Tibial artery (tissue), 4 donors: ENCODE results near the gene TRAIP.

Experiments
- DNase-seq, 2 donors: peaks; one replicate each; pipeline ENCODE4 v3.0.0-alpha.2; 2019
- H3K27ac ChIP-seq, 2 donors: fragments of 200-600 bp; sonication (generic) in 1 of 2; 1 replicate in 1 of 2; 2 replicates in 1 of 2; pipeline ENCODE4 v1.5.1; 2018 to 2019; ENCODE audit warnings: mild to moderate bottlenecking in 1 of 2
- H3K27me3 ChIP-seq, 2 donors: fragments of 200-600 bp; sonication (generic) in 1 of 2; one replicate each; pipeline versions ENCODE4 v1.5.1 to v1.6.0; 2016 to 2019
- H3K36me3 ChIP-seq, 3 donors: fragments of 200-600 bp; sonication (generic) in 2 of 3; one replicate each; pipeline ENCODE4 v1.5.1; 2016 to 2019; ENCODE audit warnings: mild to moderate bottlenecking in 2 of 3
- H3K4me1 ChIP-seq, 4 donors: fragments of 200-600 bp; sonication (generic) in 2 of 4; 1 replicate in 3 of 4; 2 replicates in 1 of 4; pipeline ENCODE4 v1.5.1; 2016 to 2019
- H3K4me3 ChIP-seq, 2 donors: fragments of 200-600 bp; sonication (generic) in 1 of 2; 1 replicate in 1 of 2; 2 replicates in 1 of 2; pipeline ENCODE4 v1.5.1; 2018 to 2019; ENCODE audit warnings: mild to moderate bottlenecking in 2 of 2
- H3K9me3 ChIP-seq, 3 donors: fragments of 200-600 bp; sonication (generic) in 1 of 3; one replicate each; pipeline ENCODE4 v1.5.1; 2016 to 2019
- intact Hi-C: fragments of 100-400 bp; cut with DNase I; formaldehyde crosslinking; loops from one replicate; pipeline ENCODE4 v1.15.0; 2023; ENCODE audit warnings: low total_unique reads
- TF ChIP-seq, protein P1 (sequence below), 2 experiments: fragments of 200-600 bp in 1 of 2; fragments of 450-650 bp in 1 of 2; IDR thresholded peaks; one replicate each; pipeline ENCODE4 v1.5.1; 2017 to 2019; ENCODE audit warnings: antibody characterized with exemption in 2 of 2, mild to moderate bottlenecking in 1 of 2, moderate library complexity in 1 of 2

TRAIP gene

DNA sequence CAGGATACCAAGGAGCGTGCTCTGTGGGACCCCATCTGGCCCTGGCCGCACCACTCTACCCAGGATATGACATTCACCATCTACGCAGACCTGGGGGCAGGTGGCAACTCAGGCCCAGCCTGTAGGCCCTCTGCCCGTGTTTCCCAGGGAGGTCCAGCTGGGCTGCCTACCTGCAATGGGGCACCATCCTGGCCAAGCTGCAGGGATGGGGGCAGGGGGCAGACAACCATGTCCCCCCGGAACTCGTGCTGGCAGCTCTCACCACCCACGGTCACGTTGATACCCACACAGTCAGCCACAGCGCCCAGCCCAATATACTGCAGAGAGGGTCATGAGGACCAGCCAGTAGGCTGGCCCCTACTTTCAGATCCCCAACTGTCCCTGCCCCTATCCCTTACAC lies 39.4 kb upstream of the TRAIP start:
- TF ChIP-seq, protein P1, sequence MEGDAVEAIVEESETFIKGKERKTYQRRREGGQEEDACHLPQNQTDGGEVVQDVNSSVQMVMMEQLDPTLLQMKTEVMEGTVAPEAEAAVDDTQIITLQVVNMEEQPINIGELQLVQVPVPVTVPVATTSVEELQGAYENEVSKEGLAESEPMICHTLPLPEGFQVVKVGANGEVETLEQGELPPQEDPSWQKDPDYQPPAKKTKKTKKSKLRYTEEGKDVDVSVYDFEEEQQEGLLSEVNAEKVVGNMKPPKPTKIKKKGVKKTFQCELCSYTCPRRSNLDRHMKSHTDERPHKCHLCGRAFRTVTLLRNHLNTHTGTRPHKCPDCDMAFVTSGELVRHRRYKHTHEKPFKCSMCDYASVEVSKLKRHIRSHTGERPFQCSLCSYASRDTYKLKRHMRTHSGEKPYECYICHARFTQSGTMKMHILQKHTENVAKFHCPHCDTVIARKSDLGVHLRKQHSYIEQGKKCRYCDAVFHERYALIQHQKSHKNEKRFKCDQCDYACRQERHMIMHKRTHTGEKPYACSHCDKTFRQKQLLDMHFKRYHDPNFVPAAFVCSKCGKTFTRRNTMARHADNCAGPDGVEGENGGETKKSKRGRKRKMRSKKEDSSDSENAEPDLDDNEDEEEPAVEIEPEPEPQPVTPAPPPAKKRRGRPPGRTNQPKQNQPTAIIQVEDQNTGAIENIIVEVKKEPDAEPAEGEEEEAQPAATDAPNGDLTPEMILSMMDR (IDR thresholded peaks at IDR 0.05), result no peak
- Histone ChIP-seq H3K4me3 (no peak overlapping the region), H3K4me1 (peaks cover 0 to 7% (median 2%) of the 10 kb centered on the region in 4 donors), H3K9me3 (no peaks in the 10 kb centered on the region), H3K36me3 (peaks cover 0 to 23% (median 0%) of the 10 kb centered on the region in 3 donors), H3K27ac (no peak overlapping the region), H3K27me3 (no peaks in the 10 kb centered on the region)
- intact Hi-C loops, result no loop called here
- DNase-seq, result no peak

DNA sequence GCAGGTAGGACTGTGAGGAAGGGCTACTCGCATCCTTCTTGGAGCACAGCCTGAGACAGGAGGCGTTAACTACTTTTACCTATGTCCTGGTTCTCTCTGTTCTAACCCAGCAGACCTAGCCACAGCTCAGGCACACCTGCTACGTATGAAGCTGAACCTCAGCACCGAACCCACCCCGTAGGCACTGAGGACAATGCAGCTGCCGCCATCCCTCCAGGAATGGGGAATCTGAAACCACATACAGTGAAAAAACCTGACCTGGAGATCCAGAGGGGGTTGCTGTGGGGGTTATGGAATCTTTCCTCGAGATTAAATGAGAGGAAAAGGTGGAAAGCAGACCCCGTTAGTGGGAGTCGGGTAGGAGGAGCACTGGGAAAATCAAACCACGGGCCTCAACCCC lies 32.9 kb upstream of the TRAIP start:
- intact Hi-C loops, result no loop called here
- no peaks in the 10 kb centered on the region for H3K27me3 ChIP-seq
- TF ChIP-seq, protein P1 (IDR thresholded peaks at IDR 0.05), result no peak
- no peak overlapping the region for H3K4me3 ChIP-seq
- no peaks in the 10 kb centered on the region for H3K36me3 ChIP-seq
- H3K4me1 ChIP-seq, result no peaks in the 10 kb centered on the region
- H3K9me3 ChIP-seq, result no peaks in the 10 kb centered on the region
- no peak for DNase-seq
- H3K27ac ChIP-seq, result no peak overlapping the region

DNA sequence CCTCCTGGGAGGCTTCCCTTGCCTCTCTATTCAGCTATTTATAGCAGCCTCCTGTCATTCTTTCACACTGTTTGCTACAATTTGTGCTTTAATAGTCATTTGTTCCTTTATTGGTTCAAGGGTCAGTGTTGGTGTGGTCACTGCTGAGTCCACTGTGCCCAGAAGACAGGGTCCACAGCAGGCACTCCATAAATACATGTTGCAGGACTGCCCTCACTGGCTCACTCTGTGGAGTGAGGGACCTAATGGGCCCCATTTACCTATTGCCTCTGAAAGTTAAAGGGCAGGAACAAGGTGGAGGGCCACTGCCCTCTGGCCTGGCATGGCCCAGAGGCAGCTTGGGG lies 30.5 kb upstream of the TRAIP start:
- H3K4me1 ChIP-seq, result no peaks in the 10 kb centered on the region
- no peaks in the 10 kb centered on the region for H3K27me3 ChIP-seq
- TF ChIP-seq, protein P1 (IDR thresholded peaks at IDR 0.05), result no peak
- DNase-seq, result no peak
- H3K27ac ChIP-seq, result no peak overlapping the region
- intact Hi-C loops, result no loop called here
- H3K9me3 ChIP-seq, result no peaks in the 10 kb centered on the region
- H3K4me3 ChIP-seq, result no peak overlapping the region
- no peaks in the 10 kb centered on the region for H3K36me3 ChIP-seq

DNA sequence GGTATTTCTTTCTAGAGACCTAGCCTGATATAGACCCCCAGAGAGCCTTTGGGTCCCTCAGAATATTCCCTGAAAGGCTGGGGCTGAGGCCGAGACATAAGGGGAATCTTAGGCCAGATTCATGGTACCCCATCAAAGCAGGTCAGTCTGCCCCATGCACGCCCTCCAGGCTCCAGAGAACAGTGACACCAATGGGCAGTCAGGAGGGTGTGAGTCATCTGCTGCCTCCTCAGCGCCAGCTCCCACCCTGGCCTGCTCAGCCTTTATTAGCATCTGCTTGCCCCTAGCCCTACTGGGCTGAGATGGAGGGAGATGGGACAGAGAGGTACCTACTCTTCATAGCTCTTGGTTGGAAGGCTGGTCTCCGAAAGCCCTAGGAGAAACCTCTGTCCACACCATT lies 27.6 kb upstream of the TRAIP start:
- DNase-seq, result no peak
- no peaks in the 10 kb centered on the region for H3K36me3 ChIP-seq
- no peaks in the 10 kb centered on the region for H3K9me3 ChIP-seq
- H3K4me1 ChIP-seq, result no peaks in the 10 kb centered on the region
- TF ChIP-seq, protein P1 (IDR thresholded peaks at IDR 0.05), result no peak
- H3K27ac ChIP-seq, result no peak overlapping the region
- H3K4me3 ChIP-seq, result no peak overlapping the region
- intact Hi-C loops, result no loop called here
- peaks cover 0 to 12% of the 10 kb centered on the region in 2 donors for H3K27me3 ChIP-seq

DNA sequence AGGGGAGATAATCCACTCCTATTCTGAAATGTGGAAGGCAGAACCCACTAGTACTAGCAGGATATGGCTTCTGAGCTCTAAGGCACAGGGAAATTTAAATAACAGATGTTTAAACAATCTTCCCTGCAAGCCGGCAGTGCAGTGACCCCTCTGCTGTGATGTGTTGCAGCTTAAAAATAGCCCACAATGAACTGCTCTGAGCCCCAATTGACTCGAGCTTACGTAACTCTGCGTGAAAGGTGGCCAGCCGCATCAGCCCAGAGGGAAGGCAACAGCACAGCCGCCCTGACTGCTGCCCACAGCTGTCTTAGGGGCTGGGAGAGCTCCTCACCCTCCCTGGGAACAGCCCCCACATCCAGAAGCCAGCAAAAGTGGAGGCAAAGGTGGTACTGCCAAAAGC lies 25.8 kb upstream of the TRAIP start:
- TF ChIP-seq, protein P1 (IDR thresholded peaks at IDR 0.05), result no peak
- Histone ChIP-seq H3K27me3 (peaks cover 0 to 12% of the 10 kb centered on the region in 2 donors), H3K4me3 (no peak overlapping the region), H3K27ac (no peak overlapping the region), H3K4me1 (no peaks in the 10 kb centered on the region), H3K36me3 (no peaks in the 10 kb centered on the region), H3K9me3 (no peaks in the 10 kb centered on the region)
- intact Hi-C loops, result no loop called here
- no peak for DNase-seq
